HG02885 (cell line): ENCODE results near the gene CAMSAP1.
"Not testable (repeated sequence)": the region's sequence is repeated elsewhere in the genome, so short reads cannot be mapped to it uniquely, and the experiment has no call there.

Experiments used
- ATAC-seq: cut with Tn5 transposase; IDR thresholded peaks from one replicate; pipeline ENCODE4 v1.9.1; 2021; ENCODE audit warnings: mild to moderate bottlenecking; ENCODE audit not compliant: unreplicated experiment, poor library complexity

CAMSAP1 gene, protein sequence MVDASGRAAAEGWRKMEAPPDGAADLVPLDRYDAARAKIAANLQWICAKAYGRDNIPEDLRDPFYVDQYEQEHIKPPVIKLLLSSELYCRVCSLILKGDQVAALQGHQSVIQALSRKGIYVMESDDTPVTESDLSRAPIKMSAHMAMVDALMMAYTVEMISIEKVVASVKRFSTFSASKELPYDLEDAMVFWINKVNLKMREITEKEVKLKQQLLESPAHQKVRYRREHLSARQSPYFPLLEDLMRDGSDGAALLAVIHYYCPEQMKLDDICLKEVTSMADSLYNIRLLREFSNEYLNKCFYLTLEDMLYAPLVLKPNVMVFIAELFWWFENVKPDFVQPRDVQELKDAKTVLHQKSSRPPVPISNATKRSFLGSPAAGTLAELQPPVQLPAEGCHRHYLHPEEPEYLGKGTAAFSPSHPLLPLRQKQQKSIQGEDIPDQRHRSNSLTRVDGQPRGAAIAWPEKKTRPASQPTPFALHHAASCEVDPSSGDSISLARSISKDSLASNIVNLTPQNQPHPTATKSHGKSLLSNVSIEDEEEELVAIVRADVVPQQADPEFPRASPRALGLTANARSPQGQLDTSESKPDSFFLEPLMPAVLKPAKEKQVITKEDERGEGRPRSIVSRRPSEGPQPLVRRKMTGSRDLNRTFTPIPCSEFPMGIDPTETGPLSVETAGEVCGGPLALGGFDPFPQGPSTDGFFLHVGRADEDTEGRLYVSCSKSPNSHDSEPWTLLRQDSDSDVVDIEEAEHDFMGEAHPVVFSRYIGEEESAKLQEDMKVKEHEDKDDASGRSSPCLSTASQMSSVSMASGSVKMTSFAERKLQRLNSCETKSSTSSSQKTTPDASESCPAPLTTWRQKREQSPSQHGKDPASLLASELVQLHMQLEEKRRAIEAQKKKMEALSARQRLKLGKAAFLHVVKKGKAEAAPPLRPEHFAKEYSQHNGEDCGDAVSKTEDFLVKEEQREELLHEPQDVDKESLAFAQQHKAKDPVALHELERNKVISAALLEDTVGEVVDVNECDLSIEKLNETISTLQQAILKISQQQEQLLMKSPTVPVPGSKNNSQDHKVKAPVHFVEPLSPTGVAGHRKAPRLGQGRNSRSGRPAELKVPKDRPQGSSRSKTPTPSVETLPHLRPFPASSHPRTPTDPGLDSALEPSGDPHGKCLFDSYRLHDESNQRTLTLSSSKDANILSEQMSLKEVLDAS (N-terminal part only)

GRCh38 chr9:135907431-135908092 lies at the start of gene CAMSAP1:
CAMSAP1 (minus strand) TSS chr9:135907546; CDS start chr9:135907159, 387 bp downstream.
- ATAC-seq: peak; percentile 84

GRCh38 chr9:135956802-135957174 lies 49.4 kb upstream of the CAMSAP1 start:
- no peak for ATAC-seq

DNA sequence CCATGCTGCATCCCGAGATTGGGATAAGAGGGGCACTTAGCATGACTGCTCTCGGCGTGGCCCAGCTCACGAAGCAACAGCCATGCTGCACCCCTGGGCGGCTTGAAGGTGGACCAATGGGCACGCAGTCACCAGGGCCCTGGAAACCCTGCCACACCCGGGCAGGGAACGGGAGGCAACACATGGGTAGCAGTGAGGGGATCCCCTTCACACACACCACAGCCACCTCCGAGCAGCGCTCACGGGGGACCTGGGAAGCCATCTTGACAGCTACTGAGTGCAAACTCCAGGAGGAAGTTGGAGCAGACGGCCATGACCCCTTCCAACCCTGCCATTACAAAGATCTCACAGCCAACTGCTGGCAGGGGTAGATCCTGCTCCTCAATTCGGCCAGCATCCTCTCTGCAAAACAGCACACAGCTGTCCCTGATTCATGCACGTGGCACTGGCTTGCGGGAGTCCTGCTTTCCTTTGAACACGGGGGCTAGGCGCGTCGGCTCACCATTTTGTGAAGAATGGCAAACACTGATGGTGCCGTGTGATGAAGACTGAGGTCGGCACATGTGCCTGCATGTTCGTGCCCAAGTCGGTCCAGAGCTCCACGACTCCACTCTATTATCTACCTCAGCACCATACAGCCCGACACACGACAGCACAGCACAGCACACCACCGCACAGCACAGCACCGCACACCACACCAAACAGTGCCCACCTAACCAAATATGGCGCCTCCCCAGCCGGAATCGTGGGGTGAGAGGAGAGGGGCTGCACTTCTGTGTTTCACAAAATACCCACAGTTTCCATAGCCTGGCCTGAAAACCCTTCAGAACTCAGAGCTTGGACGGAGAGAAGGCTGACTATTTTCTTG lies 48.8 kb upstream of the CAMSAP1 start:
- ATAC-seq: no peak

- no peak for ATAC-seq
Observed at GRCh38 chr9:135952664-135953206, 45.4 kb upstream of the CAMSAP1 start.

- ATAC-seq: no peak
Observed at GRCh38 chr9:135951889-135952663, 44.7 kb upstream of the CAMSAP1 start.

GRCh38 chr9:135951310-135951709 lies 44.0 kb upstream of the CAMSAP1 start:
- ATAC-seq: not testable (repeated sequence)

DNA sequence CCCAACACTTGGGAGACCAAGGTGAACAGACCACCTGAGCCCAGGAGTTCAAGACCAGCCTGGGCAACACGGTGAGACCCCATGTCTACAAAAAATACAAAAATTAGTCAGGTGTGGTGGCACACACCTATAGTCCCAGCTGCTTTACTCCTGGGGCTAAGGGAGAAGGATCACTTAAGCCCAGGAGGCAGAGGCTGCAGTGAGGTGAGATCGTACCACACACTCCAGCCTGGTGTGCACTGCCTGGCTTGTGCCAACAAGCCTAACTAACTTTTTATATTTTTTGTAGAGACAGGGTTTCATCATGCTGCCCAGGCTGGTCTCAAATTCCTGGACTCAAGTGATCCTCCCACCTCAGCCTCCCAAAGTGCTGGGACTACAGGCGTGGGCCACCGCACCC lies 43.5 kb upstream of the CAMSAP1 start:
- ATAC-seq: not testable (repeated sequence)

- no peak for ATAC-seq
Observed at GRCh38 chr9:135950135-135950682, 42.9 kb upstream of the CAMSAP1 start.

- no peak for ATAC-seq
Observed at GRCh38 chr9:135949501-135950134, 42.3 kb upstream of the CAMSAP1 start.

GRCh38 chr9:135948968-135949367 lies 41.6 kb upstream of the CAMSAP1 start:
- ATAC-seq: no peak

GRCh38 chr9:135948446-135948845 lies 41.1 kb upstream of the CAMSAP1 start:
- ATAC-seq: no peak

GRCh38 chr9:135947582-135947981 lies 40.2 kb upstream of the CAMSAP1 start:
- no peak for ATAC-seq

DNA sequence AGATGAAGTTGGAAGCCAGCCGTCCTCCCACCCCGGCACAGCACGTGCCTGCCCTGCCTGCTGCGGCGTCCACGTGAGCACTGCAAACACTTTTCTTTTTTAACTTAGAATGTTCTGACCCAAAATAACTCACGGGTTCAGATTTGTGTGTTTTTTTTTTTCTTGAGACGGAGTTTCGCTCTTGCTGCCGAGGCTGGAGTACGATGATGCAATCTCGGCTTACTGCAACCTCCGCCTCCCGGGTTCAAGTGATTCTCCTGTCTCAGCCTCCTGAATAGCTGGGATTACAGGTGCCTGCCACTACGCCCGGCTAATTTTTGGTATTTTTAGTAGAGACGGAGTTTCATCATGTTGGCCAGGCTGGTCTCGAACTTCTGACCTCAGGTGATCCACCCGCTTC lies 39.8 kb upstream of the CAMSAP1 start:
- ATAC-seq: not testable (repeated sequence)

DNA sequence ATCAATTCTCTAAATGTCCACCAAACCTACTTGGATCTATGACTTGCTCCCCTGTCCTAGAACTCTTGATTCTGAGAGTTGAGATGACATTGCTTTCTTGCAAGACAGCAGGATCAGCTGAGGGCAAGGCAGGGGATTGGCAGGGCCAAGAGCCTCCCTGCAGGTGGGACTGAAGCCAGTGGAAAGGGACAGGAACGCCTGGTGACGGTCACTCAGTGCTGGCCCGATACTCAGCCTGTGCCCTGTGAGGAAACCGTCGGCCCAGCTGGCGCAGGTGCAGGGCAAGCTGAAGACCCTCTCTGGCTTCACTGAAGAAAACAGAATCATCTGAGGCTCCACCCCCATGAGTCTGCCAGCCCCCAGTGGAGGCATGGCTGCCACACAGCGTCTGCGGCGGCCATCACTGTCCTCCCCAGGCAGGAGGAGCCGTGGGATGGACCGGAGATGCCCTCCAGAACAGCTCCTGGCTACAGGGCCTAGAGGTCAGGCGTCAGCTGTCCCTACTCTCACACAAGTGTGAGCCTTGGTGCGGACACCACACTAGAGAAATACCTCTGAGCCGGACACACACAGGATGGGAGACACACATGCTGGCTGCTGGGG lies 39.1 kb upstream of the CAMSAP1 start:
- no peak for ATAC-seq

DNA sequence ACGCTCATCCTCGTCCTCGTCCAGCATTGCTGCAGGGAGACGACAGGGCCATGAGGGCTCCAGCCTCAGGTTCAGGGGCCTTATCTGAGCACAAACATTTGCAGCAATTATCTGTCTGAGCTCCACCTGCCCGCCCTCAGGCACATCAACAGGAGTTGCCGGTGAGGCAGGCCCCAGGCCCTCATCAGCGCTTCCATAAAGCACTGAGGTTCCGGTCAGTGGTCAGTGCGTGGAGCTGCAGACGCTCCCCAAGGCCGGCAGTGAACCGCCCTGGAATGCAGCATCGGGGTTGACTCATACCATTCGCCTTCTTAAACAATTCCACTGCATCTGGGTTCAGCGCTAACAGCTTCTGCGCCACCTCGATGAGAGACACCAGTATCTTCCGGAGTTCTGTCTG lies 38.6 kb upstream of the CAMSAP1 start:
- ATAC-seq: no peak

DNA sequence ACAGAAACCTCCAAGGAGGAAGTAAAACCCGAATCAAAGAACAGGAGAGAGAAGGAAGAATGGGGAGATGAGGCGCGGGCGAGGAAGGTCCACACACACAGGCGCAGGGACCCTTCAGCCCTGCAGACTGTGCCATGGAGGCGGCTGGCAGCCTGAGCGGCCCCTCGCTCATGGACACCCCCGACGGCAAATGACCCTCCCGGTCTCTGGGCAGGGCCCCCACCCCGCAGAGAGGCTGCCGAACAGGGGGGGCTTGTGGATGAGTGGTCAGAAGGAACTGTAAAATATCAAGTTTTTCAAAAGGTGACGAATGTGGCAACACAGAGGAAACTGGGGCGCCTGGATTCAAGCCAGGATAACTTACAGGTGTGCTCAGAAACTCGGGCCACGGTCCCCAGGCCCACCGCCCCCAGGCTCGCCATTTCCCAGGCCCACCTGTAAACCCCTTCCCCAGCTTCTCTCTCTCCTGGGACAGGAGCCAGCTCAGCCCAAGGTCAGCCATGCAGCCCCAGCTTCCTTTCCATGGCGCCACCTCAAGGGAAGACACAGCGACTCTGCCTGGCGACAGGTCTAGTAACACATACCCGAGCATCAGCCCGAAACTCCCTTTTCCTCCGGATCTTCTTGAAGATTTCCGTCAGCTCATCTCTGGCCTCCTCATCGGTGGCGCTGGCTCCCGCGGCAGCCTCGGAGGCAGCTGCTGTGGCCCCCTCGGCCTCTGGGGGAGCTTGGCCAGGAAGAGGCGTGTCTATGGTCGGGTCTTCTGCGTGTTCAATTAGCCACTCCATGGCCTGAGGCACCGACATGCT lies 37.3 kb upstream of the CAMSAP1 start:
- ATAC-seq: no peak
